ENCODE measurements around the gene ADGRD2.
"Not testable (repeated sequence)": the region's sequence is repeated elsewhere in the genome, so short reads cannot be mapped to it uniquely, and the experiment has no call there.

Gene ADGRD2

GRCh38 chr9:124450241-124450924, at the start of gene ADGRD2:
Gene ADGRD2, plus strand, starts transcription at chr9:124450451. Its CDS starts 1,216 bp downstream, at chr9:124451667.
- DNase-seq (ENCODE audit: low read depth) = no peak

- no peak for DNase-seq (ENCODE audit: low read depth)
Measured at GRCh38 chr9:124403246-124403645, 47.0 kb upstream of the ADGRD2 start.

- peak; percentile 63 for DNase-seq (ENCODE audit: low read depth)
Measured at GRCh38 chr9:124409410-124409809, 40.8 kb upstream of the ADGRD2 start.

GRCh38 chr9:124410321-124410913, 39.8 kb upstream of the ADGRD2 start:
- no peak for DNase-seq (ENCODE audit: low read depth)

- DNase-seq (ENCODE audit: low read depth) = peak; percentile 86
Measured at GRCh38 chr9:124411514-124412227, 38.6 kb upstream of the ADGRD2 start.

GRCh38 chr9:124412228-124412575, 38.0 kb upstream of the ADGRD2 start:
- no peak for DNase-seq (ENCODE audit: low read depth)

- no peak for DNase-seq (ENCODE audit: low read depth)
Measured at GRCh38 chr9:124414612-124415011, 35.6 kb upstream of the ADGRD2 start.

GRCh38 chr9:124415102-124415851, 35.0 kb upstream of the ADGRD2 start, which contains the start of gene PSMB7:
Gene PSMB7, minus strand, starts transcription at chr9:124415442. Its CDS starts 17 bp downstream, at chr9:124415425.
- peak; percentile 94 for DNase-seq (ENCODE audit: low read depth)

- DNase-seq (ENCODE audit: low read depth) = no peak
Measured at GRCh38 chr9:124415852-124416484, 34.3 kb upstream of the ADGRD2 start.

GRCh38 chr9:124419832-124420489, 30.3 kb upstream of the ADGRD2 start:
- DNase-seq (ENCODE audit: low read depth) = no peak

- no peak for DNase-seq (ENCODE audit: low read depth)
Measured at GRCh38 chr9:124420991-124421543, 29.2 kb upstream of the ADGRD2 start.

GRCh38 chr9:124423155-124423554, 27.1 kb upstream of the ADGRD2 start:
- no peak for DNase-seq (ENCODE audit: low read depth)

- no peak for DNase-seq (ENCODE audit: low read depth)
Measured at GRCh38 chr9:124423591-124423990, 26.7 kb upstream of the ADGRD2 start.

GRCh38 chr9:124425733-124426132, 24.5 kb upstream of the ADGRD2 start:
- DNase-seq (ENCODE audit: low read depth) = not testable (repeated sequence)

- DNase-seq (ENCODE audit: low read depth) = no peak
Measured at GRCh38 chr9:124426361-124426760, 23.9 kb upstream of the ADGRD2 start.

GRCh38 chr9:124427281-124427680, 23.0 kb upstream of the ADGRD2 start:
- no peak for DNase-seq (ENCODE audit: low read depth)

- no peak for DNase-seq (ENCODE audit: low read depth)
Measured at GRCh38 chr9:124428751-124429529, 21.3 kb upstream of the ADGRD2 start.

GRCh38 chr9:124429530-124429867, 20.8 kb upstream of the ADGRD2 start:
- DNase-seq (ENCODE audit: low read depth) = no peak

- DNase-seq (ENCODE audit: low read depth) = no peak
Measured at GRCh38 chr9:124436320-124436719, 13.9 kb upstream of the ADGRD2 start.

- DNase-seq (ENCODE audit: low read depth) = no peak
Measured at GRCh38 chr9:124437086-124437485, 13.2 kb upstream of the ADGRD2 start.
